Lower leg skin (tissue), 4 donors: ENCODE results near the gene PAFAH1B2. TPM values are rescaled to one million over a fixed set of nuclear protein-coding genes. Genes with fewer than 3 reads are reported as not detected.

Source experiments
- DNase-seq, 2 donors: peaks; one replicate each; pipeline ENCODE4 v3.0.0-alpha.2; 2019; ENCODE audit warnings: low spot score in 2 of 2
- H3K4me3 ChIP-seq: fragments of 200-600 bp; sonication (generic); 2 replicates; pipeline ENCODE4 v1.5.1; 2017; ENCODE audit warnings: mild to moderate bottlenecking, low read depth; ENCODE audit not compliant: poor library complexity, severe bottlenecking
- CTCF ChIP-seq, 3 donors: fragments of 450-650 bp; IDR thresholded peaks; one replicate each; pipeline ENCODE4 v1.5.1; 2016; ENCODE audit warnings: antibody characterized with exemption in 3 of 3, mild to moderate bottlenecking in 3 of 3, moderate library complexity in 2 of 3
- POLR2A ChIP-seq, 2 donors: fragments of 450-650 bp; IDR thresholded peaks; one replicate each; pipeline ENCODE4 v1.6.1; 2016 to 2017; ENCODE audit warnings: antibody characterized with exemption in 2 of 2, mild to moderate bottlenecking in 1 of 2, moderate library complexity in 1 of 2
- WGBS, 2 donors: methylation state at CpG; one replicate each; pipeline ENCODE4 v1.1.5; 2018; 5-methylcytosine and 5-hydroxymethylcytosine counted together
- intact Hi-C: fragments of 100-400 bp; cut with DNase I; formaldehyde crosslinking; loops from one replicate; pipeline ENCODE4 v1.15.0; 2023; ENCODE audit warnings: low total_unique reads
- total RNA-seq, 4 donors: library from RNA; depleted of rRNA; stranded (reverse); fragments of >200 nt; gene quantifications; one replicate each; pipeline ENCODE4 v1.1.0, GENCODE V29; 2016

PAFAH1B2 gene
- total RNA-seq, 4 donors from 2014 or later = 49.1 to 72.4 (median 62.5) TPM

- intact Hi-C loops = no loop called here
- peak within 1 kb of the TSS; percentile 49 for H3K4me3 ChIP-seq
- 1% methylated on average over 46 to 49 of the region's 51 CpGs for WGBS, 2 donors
- TF ChIP-seq POLR2A (IDR thresholded peaks at IDR 0.05) (no peak), CTCF (IDR thresholded peaks at IDR 0.05) (no peak)
- peak; percentile 92 to 99 for DNase-seq
Measured at GRCh38 chr11:117178210-117179034, 34.3 kb downstream of the PAFAH1B2 start, which contains the start of gene SIDT2. Gene SIDT2 (plus strand): TSS chr11:117178743. CDS start chr11:117179264, 521 bp downstream.

GRCh38 chr11:117179048-117179999 is 35.2 kb downstream of the PAFAH1B2 start:
- TF ChIP-seq POLR2A (IDR thresholded peaks at IDR 0.05) = no peak
- no peak for TF ChIP-seq CTCF (IDR thresholded peaks at IDR 0.05)
- peak in 1 of 2 donors; percentile 88 for DNase-seq

GRCh38 chr11:117180020-117180419 is 35.9 kb downstream of the PAFAH1B2 start:
- intact Hi-C loops = no loop called here
- TF ChIP-seq CTCF (IDR thresholded peaks at IDR 0.05) = no peak
- TF ChIP-seq POLR2A (IDR thresholded peaks at IDR 0.05) = no peak
- 8% methylated on average over 4 of the region's 4 CpGs for whole genome bisulfite sequencing, 2 donors
- DNase-seq = peak in 1 of 2 donors; percentile 45
- H3K4me3 ChIP-seq = no peak overlapping the region

More at GRCh38 chr11:117179048-117179999, 35.2 kb downstream of the PAFAH1B2 start:
- WGBS, 2 donors = 1% methylated on average over 23 to 34 of the region's 39 CpGs
- intact Hi-C loops = no loop called here
- peak overlapping the region; percentile 49 for H3K4me3 ChIP-seq

- intact Hi-C loops = no loop called here
- TF ChIP-seq CTCF (IDR thresholded peaks at IDR 0.05) (peak in 1 of 3 donors; percentile 18), POLR2A (IDR thresholded peaks at IDR 0.05) (no peak)
- 45 to 50% methylated on average over 21 to 22 of the region's 22 CpGs for WGBS, 2 donors
- peak; percentile 60 to 89 for DNase-seq
- H3K4me3 ChIP-seq = no peak overlapping the region
Measured at GRCh38 chr11:117180661-117181585, 36.8 kb downstream of the PAFAH1B2 start.
